Esophagus muscularis mucosa (tissue), 3 donors: Measurements from ENCODE around the gene SLC25A10.

Experiments used
- CTCF ChIP-seq, 3 experiments: fragments of 200-600 bp in 2 of 3; fragments of 450-650 bp in 1 of 3; sonication (generic) in 2 of 3; IDR thresholded peaks; one replicate each; pipeline ENCODE4 v1.5.1; 2017 to 2019; ENCODE audit warnings: antibody characterized with exemption in 3 of 3, mild to moderate bottlenecking in 2 of 3, moderate library complexity in 1 of 3
- POLR2A ChIP-seq: fragments of 450-650 bp; IDR thresholded peaks from one replicate; pipeline ENCODE4 v1.6.1; 2017; ENCODE audit warnings: antibody characterized with exemption, moderate library complexity, mild to moderate bottlenecking, low read depth

DNA sequence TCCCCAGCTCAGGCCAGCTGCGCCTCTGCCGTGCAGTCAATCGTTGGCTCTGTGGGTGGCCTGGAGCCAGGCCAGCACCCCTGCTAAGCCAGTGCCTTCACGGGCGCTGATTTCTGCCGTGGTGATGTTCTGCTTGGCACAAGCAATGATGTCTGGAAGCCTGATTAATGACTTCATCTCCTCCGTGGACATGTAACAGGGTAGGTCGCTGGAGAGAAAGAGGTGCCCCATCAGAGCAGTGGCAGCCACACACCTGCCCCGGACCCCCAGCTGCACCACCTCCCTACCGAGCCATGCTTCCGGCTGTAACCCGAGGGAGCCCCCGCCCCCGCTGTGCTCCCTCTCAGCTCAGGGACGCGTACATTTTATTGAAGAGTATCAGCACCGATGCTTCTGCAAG, 30.4 kb upstream of the SLC25A10 start:
- no peak for TF ChIP-seq CTCF (IDR thresholded peaks at IDR 0.05)
- no peak for TF ChIP-seq POLR2A
